HUDEP-2 (cell line): ENCODE measurements around the gene PLPPR4.
"Not testable (repeated sequence)": the region's sequence is repeated elsewhere in the genome, so short reads cannot be mapped to it uniquely, and the experiment has no call there.

Experiments
- DNase-seq, 76 experiments: peaks; one replicate each; lab custom pipeline; 2025; ENCODE audit not compliant: unreplicated experiment in 76 of 76; lab: John Stamatoyannopoulos, UW

Gene PLPPR4

GRCh38 chr1:99264201-99265021 lies at the start of gene PLPPR4:
Gene PLPPR4, plus strand, starts transcription at chr1:99264492. Its CDS starts 102 bp downstream, at chr1:99264594.
- no peak for DNase-seq

DNA sequence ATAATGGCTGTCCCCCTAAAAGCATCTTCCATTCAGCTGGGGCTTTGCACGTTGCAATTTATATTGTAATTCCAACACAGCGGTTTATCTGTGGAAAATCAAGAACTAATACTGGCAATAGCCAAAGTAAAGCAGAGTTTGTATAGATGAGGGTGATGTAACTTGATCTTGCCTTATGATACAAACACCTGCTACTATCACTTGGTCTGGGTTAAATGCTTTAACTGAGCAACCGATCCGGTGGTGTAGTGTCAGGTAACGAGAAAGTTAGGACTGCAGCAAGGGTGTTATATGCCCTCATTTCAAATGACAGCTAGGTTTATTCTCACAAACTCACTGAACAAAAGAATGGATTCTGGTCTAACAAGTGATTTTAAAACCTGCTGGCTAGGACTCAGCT lies 47.3 kb upstream of the PLPPR4 start:
- no peak for DNase-seq

DNA sequence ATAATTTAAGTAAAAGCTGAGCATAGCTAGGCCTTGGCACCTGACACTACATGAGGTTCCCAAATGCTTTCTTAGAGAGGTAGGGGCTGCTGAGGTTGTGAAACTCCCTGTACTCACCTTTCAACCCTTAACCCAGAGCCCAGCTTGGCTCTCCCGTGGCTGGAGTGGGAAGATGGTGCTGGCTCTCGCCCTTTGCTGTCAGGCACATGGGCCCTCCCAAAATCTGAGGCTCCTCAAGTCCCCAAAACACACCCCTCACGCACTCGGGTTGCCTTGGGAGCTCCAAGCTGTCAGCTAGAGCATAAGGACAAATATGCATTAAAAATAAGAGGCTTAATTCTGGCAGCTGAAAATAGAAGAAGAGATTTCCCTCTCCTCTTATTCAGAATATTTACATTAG lies 46.7 kb upstream of the PLPPR4 start:
- no peak for DNase-seq

- no peak for DNase-seq
These were observed 45.7 kb upstream of the PLPPR4 start for GRCh38 chr1:99218572-99218971.

- DNase-seq, result no peak
These were observed 45.3 kb upstream of the PLPPR4 start for GRCh38 chr1:99218999-99219398.

- no peak for DNase-seq
These were observed 37.0 kb upstream of the PLPPR4 start for GRCh38 chr1:99227056-99227897.

- DNase-seq, result no peak
These were observed 36.1 kb upstream of the PLPPR4 start for GRCh38 chr1:99228153-99228552.

DNA sequence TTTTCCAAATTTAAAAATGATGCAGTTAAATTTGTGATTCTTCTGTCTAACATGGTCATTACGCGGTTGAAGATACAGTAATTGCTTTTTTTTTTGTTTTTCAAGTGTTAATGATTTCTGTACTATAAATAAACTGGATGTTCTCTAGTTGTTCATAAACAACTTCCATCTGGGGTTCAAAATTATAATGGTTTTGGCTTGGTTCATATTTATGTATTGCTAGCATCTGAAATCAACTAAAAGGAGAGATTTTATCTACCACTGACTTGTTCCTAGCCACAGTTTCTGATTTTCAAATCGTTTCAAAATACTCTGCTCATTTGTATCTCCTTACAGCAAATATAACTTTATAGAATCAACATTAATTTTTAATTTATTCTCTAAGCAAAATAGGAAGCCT lies 35.2 kb upstream of the PLPPR4 start:
- DNase-seq, result no peak

DNA sequence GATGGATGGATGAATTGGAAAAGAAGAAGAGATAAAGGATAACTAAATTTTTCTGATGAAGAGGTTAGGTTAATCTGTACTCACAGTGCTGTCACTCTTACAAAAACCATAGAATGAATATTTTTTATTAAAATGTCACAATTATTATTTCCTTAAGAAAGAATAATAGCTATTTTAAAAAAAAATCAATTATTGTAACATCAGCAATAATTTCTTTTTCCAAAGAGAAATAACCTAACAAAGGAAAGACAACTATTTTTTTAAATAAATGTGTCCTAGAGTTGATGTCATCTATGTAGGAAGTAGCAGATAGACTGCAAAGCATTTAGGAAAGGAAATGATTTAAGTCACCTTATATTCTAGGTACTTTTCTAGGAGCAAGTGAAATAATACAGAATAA lies 33.6 kb upstream of the PLPPR4 start:
- DNase-seq, result no peak

DNA sequence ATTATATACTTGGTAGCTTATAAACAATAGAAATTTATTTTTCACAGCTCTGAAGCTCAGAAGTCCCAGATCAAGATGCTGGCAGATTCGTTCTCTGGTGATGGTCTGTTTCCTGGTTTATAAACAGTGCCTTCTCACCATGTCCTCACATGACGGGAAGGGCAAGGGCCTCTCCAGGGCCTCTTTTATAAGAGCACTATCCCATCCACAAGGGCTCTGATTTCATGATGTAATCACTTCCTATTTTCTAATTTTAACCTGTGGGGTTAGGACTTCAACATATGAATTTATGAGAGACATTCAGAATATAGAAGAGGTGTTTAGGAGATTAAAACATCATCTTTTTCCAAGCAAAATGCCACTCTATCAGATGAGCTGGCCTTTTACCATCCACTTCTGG lies 32.1 kb upstream of the PLPPR4 start:
- no peak for DNase-seq

GRCh38 chr1:99233446-99233845 lies 30.8 kb upstream of the PLPPR4 start:
- no peak for DNase-seq

- DNase-seq, result no peak
These were observed 27.5 kb upstream of the PLPPR4 start for GRCh38 chr1:99236756-99237155.

GRCh38 chr1:99239690-99240089 lies 24.6 kb upstream of the PLPPR4 start:
- no peak for DNase-seq

- DNase-seq, result no peak
These were observed 23.7 kb upstream of the PLPPR4 start for GRCh38 chr1:99240621-99241020.

GRCh38 chr1:99246152-99246551 lies 18.1 kb upstream of the PLPPR4 start:
- no peak for DNase-seq

DNA sequence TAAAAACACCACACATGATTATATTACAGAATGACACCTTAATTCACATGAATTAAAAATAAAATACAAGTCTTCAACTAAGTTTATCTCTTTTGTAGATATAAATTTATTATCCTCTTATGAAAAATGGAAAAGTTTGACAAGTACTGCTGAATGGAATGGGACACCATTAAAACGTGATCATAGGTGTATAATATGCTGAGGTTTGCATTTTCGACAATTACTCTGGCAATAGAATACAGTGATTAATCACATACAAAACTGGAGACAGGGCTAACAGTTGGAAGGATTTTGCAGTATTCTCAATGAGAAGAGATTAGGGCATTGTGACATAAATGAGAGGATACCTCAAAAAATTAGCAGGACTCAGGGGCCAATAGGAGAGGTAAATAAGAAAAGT lies 17.1 kb upstream of the PLPPR4 start:
- no peak for DNase-seq

- DNase-seq, result no peak
These were observed 13.6 kb upstream of the PLPPR4 start for GRCh38 chr1:99250728-99251127.

DNA sequence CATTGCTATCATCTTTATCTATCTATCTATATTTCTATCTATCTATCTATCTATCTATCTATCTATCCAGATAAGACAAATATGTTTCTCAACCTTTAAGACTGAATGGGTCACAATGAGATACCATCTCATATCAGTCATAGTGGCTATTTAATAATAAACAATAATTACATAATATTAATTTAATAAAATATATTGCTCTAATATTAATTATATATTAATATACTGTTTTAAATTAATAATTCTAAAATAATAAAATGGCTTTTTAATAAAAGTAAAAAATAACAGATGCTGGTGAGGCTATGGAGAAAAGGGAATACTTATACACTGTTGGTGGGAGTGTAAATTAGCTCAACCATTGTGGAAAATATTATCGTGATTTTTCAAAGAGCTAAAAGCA lies 13.0 kb upstream of the PLPPR4 start:
- no peak for DNase-seq

DNA sequence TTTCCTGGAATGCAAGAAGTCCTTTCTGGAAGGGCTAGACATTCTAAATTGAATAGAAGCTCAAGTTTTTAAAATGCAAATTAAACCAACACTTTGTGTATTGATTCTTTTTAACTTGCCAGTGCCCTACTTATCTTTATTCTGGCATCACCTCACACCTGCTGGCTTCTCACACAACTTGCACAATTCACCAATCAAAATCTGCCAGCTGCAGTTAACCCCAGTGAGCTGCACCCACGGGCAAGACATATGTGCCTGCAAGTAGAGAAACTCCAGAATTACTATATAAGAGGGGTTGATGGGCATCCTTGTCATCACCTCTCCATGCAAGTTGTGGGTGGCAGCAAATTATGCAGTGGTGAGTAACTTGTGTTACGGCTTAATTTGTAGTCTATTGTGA lies 11.7 kb upstream of the PLPPR4 start:
- DNase-seq, result no peak

GRCh38 chr1:99260402-99260801 lies 3.9 kb upstream of the PLPPR4 start:
- DNase-seq, result not testable (repeated sequence)

GRCh38 chr1:99265124-99265523 lies 832 bp downstream of the PLPPR4 start:
- no peak for DNase-seq

DNA sequence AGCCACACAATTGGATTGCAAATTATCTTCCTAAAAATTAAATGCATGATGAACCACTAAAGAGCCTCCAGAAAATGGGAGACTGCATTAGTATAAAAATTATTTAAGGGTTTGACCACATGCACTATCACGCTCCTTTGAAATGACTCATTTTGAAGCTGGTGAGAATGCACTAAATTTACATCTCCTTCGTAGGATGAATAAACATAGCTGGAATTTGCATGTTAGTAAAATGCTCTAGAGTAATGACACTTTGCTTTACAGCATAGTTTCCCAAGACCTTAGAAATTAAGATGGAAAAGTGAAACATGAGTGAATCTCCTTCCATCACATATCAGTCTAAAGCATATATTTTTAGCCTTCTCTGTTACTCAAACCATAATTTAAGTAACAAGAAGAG lies 2.4 kb downstream of the PLPPR4 start:
- DNase-seq, result no peak
